ENCODE results near the gene DPH1. TPM values are rescaled to one million over a fixed set of nuclear protein-coding genes. Genes with fewer than 3 reads are reported as not detected.
"Not testable (repeated sequence)": the region's sequence is repeated elsewhere in the genome, so short reads cannot be mapped to it uniquely, and the experiment has no call there.

DPH1 gene
- total RNA-seq = 10 to 100 TPM; 38.3 to 58.5 (median 43.5) TPM
- 10 to 100 TPM; 20.6 to 37.9 (median 20.9) TPM for polyA plus RNA-seq
- long read RNA-seq, donor 1, partial matches to known transcripts = 0 of 7 reads
- long read RNA-seq, donor 1, other reads (novel, unspliced or antisense) = 0 of 7 reads
- long read RNA-seq, donor 2, partial matches to known transcripts = 0 of 5 reads
- long read RNA-seq, donor 2, other reads (novel, unspliced or antisense) = 0 of 5 reads

DNA sequence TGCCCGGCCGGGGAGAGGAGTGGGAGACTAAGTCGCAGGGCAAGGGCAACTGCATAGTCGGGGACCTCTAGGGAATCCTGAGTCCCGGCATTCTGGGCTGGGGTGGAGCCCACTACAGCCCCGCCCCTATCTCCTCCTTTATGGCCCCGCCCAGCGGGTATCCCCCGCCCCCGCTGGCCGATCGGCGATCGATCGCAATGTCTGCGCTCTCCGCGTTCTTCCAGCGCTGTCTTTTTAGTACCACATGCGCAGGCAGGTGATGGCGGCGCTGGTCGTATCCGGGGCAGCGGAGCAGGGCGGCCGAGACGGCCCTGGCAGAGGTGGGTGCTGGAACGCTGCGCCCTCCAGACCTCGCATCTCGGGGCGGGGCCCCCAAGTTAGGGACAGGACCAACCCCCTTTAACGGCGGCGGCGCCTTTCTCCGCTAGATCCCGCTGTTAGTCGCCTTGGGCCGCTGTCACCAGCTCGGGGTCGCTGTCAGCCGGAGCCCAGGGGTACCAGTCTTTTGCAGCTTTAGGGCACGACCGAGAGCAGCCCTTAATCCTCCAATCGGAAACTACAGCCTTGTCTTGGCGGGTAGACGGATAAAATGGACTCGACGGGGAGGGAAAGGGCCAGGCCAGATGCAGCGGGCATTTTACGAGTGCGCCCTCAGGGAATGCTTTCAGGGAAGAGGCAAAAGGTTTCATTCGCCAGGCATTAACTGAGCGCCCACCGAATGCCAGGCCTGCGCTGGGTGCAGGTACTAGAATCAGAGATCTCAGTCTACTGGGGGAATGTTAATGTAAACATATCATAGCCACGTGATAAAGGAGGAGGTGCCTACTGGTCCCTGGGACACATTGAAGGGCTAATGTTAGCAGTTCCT, at the start of gene DPH1:
DPH1 (plus strand) TSS at position 243 of the 868 bp plus-strand sequence; CDS start at position 260, 17 bp downstream.
- DNase-seq = peak; percentile 96
- intact Hi-C loops (cut with DNase I; ENCODE audit: low total_unique reads) = loop anchor here (5.0 kb wide), 1 partner anchor 123 kb away; no protein-coding TSS in a partner anchor
- Histone ChIP-seq H3K36me3 (peaks cover 0 to 25% (median 6%) of the 10 kb centered on the region in 6 donors), H3K27me3 (replicated peaks in 1 of 7) (peaks cover 2 to 48% (median 14%) of the 10 kb centered on the region in 7 donors), H3K4me1 (peaks cover 20 to 72% (median 47%) of the 10 kb centered on the region in 6 donors), H3K4me3 (peak within 1 kb of the TSS; percentile 79 to 100 (median 100)), H3K27ac (peak within 1 kb of the TSS in 7 of 8 donors; percentile 61 to 83 (median 77)), H3K9me3 (no peaks in the 10 kb centered on the region)
- 1 to 2% (median 1%) methylated on average over 30 to 59 of the region's 59 CpGs for WGBS, 5 donors
- TF ChIP-seq POLR2A (IDR thresholded peaks at IDR 0.05) = peak in 1 of 3 donors; percentile 55
- peak in 2 of 11 experiments; percentile 55 to 61 for TF ChIP-seq CTCF (IDR thresholded peaks at IDR 0.05 in 8 of 11, conservative IDR thresholded peaks at IDR 0.05 in 3 of 11)
- peak; percentile 89 to 91 (median 90) for TF ChIP-seq POLR2AphosphoS5 (IDR thresholded peaks at IDR 0.05)

DNA sequence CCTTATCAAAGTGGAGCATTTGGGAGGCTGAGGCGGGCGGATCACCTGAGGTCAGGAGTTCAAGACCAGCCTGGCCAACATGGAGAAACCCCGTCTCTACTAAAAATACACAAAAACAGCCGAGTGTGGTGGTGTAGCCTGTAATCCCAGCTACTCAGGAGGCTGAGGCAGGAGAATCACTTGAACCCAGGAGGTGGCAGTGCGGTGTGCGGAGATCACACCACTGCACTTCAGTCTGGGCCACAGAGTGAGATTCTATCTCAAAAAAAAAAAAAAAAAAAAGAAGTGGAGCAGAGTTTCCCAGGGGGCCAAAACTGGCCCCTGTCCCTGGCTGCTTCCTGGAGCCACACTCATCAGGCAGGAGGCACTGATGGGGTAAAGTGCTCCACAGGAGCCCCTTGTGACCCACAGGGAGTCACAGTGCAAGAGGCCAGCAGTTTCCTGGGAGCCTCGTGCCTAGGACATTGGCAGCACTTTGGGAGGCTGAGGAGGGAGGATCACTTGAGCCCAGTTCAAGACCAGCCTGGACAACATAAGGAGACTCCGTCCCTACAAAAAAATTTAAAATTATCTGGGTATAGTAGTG, 49.2 kb upstream of the DPH1 start:
- TF ChIP-seq CTCF (IDR thresholded peaks at IDR 0.05 in 8 of 11, conservative IDR thresholded peaks at IDR 0.05 in 3 of 11) (no peak), POLR2A (IDR thresholded peaks at IDR 0.05) (no peak), POLR2AphosphoS5 (IDR thresholded peaks at IDR 0.05) (no peak)
- 85 to 95% (median 89%) methylated on average over 8 of the region's 8 CpGs for WGBS, 5 donors
- Histone ChIP-seq H3K4me1 (peaks cover 0 to 16% (median 6%) of the 10 kb centered on the region in 6 donors), H3K4me3 (no peak overlapping the region), H3K27me3 (replicated peaks in 1 of 7) (peaks cover 0 to 36% (median 11%) of the 10 kb centered on the region in 7 donors), H3K36me3 (no peaks in the 10 kb centered on the region), H3K27ac (no peak overlapping the region), H3K9me3 (no peaks in the 10 kb centered on the region)
- DNase-seq = no peak
- intact Hi-C loops (cut with DNase I; ENCODE audit: low total_unique reads) = no loop called here

GRCh38 chr17:1982793-1983366, 47.1 kb upstream of the DPH1 start:
- H3K4me1 ChIP-seq; H3K27ac ChIP-seq; intact Hi-C loops (cut with DNase I; ENCODE audit: low total_unique reads); H3K4me3 ChIP-seq; H3K9me3 ChIP-seq; H3K36me3 ChIP-seq; DNase-seq: not testable (repeated sequence)
- WGBS, 5 donors = 86 to 93% (median 89%) methylated on average over 13 of the region's 13 CpGs
- peaks cover 0 to 15% (median 3%) of the 10 kb centered on the region in 7 donors for H3K27me3 ChIP-seq (replicated peaks in 1 of 7)

DNA sequence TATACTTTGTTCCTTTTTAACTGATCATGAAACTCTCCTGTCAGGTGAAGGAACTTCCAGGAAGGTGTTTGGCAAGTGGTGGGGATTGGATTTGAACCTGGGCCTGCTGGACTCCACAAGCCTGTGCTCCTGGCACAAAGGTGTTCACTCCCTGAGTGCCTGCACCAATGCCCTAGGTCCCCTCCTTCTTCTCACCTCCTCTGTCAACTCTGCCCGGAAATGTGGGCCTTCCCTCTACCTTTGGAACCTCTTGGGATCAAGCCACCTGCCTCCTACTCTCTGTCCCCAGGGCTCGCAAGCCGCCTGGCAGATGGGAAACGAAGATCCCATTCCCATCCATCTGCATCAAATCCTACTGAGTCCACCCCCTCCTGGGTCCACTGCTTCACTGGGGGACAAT, 44.9 kb upstream of the DPH1 start:
- Histone ChIP-seq H3K27ac (no peak overlapping the region), H3K4me1 (no peaks in the 10 kb centered on the region), H3K27me3 (replicated peaks in 1 of 7) (peaks cover 0 to 7% (median 0%) of the 10 kb centered on the region in 7 donors), H3K4me3 (no peak overlapping the region), H3K36me3 (no peaks in the 10 kb centered on the region), H3K9me3 (no peaks in the 10 kb centered on the region)
- no peak for DNase-seq
- 92 to 97% (median 92%) methylated on average over 4 of the region's 4 CpGs for WGBS, 5 donors
- intact Hi-C loops (cut with DNase I; ENCODE audit: low total_unique reads) = no loop called here
- TF ChIP-seq POLR2AphosphoS5 (IDR thresholded peaks at IDR 0.05) = no peak
- TF ChIP-seq POLR2A (IDR thresholded peaks at IDR 0.05) = no peak
- TF ChIP-seq CTCF (IDR thresholded peaks at IDR 0.05 in 8 of 11, conservative IDR thresholded peaks at IDR 0.05 in 3 of 11) = no peak

Data from spleen (tissue), 13 donors.